Measurements from ENCODE around the gene UGT1A1. TPM values are rescaled to one million over a fixed set of nuclear protein-coding genes. Genes with fewer than 3 reads are reported as not detected.

The UGT1A1 gene
- total RNA-seq, 1 donor from 2014 or later = 0.32 TPM

DNA sequence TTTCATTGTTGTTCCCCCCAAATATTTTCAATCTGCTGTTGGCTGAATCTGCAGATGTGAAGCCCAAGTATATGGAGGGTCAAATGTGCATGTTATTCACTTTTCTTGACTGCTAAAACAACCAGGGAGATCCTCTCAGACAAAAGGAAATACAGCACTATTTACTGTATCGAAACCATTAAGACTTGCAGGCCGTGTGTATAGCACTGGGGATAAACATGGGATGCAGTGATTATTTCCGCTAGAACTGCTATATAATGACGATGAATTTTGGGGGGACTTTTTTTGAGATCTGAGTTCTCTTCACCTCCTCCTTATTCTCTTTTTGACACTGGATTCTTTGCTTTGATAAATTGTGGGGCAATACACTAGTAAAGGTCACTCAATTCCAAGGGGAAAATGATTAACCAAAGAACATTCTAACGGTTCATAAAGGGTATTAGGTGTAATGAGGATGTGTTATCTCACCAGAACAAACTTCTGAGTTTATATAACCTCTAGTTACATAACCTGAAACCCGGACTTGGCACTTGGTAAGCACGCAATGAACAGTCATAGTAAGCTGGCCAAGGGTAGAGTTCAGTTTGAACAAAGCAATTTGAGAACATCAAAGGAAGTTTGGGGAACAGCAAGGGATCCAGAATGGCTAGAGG is 3.5 kb upstream of the UGT1A1 start:
- DNase-seq (ENCODE audit: low spot score) = no peak

DNA sequence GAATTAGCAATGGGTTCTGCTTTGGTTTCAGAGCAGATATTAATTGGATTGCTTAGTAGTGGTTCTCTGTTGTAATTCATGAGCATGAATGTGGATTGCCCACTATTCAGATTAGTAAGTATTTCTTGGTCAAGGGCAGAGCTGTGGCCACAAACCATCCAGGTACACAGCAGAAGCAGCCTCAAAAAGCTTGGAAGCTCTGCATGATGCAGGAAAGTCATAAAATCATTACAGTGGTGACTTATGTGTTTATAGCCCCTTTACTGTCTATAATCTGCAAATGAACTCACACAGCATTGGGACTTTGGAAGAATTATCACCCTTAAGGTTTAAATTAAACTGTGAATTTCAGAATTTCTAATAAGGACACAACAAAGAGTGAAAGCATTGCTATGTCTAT is 1.9 kb upstream of the UGT1A1 start:
- DNase-seq (ENCODE audit: low spot score) = no peak

DNA sequence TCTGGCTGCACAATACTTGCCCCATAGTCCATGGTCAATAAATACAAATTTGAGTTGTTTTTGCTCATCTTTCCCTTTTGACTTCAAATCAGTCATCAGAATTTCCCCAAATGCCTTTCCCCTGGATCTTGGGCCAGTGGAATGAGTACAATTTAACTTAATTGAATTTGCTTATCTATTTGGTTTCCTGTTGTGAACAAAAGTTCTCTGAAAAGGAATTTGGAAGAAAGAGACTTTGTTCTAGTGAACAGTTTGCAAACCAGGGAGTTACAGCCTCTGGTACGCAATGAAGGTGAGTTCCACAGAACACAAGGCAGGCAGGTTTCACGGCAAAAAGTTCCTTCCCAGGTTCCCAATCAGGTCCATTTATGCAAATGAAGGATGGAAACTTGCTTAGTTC is 1.2 kb upstream of the UGT1A1 start:
- DNase-seq (ENCODE audit: low spot score) = no peak

DNA sequence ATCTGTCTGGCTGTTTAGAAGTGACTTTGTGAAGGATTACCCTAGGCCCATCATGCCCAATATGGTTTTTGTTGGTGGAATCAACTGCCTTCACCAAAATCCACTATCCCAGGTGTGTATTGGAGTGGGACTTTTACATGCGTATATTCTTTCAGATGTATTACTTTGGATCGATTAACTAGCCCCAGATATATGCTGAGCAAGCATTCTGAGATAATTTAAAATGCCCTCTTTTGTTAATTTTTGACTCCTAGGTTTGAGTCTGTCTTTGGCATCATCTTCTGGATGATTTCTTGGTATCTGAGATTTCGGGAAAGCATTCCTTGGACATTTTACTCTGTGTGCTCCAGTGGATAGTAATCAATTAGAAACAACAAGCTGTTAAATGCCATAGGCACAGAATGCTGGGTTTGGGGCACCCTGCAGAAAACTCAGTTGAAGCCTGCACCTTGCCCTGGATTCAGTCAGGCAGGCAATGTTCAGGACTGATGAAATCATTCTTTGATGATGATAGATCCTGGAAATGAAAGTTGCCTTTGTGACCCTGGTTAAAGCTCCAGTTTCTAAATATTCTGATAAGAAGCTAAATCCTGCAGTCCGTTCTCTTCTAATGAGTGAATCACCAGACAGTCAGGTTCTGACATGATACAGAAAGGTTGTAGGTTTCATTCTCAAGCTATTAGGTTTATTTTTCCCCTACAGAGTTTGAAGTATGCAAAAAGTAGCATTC is 1.1 kb downstream of the UGT1A1 start:
- DNase-seq (ENCODE audit: low spot score) = no peak

DNA sequence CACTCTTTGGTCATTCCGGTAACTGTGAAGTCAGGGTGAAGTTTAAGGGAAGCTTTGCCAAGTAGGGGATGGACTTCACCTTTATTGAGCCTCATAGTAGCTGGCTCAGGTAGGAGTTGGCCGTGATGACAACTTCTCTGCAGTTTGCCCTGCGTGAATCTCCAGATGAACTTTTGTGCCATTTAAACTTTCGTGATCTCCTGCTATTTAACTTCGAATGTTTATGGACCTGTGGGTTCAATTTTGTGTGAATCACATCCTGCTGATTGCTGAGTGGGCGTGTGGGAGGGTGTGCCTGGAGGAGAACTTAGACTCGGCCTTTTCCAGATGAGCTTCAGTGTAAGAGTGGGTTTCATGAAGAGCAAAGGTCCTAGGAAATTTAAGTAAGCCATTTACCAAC is 4.2 kb downstream of the UGT1A1 start:
- DNase-seq (ENCODE audit: low spot score) = no peak

DNA sequence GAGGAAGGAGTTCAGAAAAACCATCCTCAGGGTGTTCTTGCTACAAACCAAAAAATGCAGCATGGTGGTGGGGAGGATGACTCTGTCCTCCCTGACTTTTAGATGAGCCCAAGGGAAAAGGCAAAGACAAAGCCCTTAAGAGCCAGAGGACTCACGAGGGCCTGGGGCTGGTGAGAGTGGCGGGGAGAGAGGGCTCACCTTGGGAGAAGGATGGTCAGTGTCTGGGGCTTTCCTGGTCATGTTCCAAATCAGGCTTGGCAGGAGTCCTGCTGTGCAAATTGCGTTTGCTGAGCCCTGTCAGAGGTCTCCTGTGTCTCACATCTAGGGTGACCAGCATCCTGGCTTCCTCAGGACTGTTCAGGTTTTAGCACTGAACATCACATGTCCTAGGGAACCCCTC is 4.7 kb downstream of the UGT1A1 start:
- no peak for DNase-seq (ENCODE audit: low spot score)

DNA sequence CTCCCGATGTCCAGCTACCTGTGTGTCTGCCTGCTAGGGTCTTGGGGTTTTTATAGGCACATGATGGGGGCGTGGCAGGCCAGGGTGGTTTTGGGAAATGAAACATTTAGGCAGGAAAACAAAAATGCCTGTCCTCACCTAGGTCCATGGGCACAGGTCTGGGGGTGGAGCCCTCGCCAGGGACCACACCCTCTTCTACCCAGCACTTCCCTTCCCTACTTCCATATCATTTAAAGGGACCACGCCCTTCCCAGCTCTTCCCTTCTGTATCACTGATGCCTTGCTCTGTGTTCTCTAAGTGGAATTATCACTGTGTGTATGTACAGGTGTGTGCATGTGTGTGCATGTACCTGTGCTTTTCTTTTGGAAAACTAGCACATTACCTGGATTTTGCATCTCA is 6.3 kb downstream of the UGT1A1 start:
- no peak for DNase-seq (ENCODE audit: low spot score)

DNA sequence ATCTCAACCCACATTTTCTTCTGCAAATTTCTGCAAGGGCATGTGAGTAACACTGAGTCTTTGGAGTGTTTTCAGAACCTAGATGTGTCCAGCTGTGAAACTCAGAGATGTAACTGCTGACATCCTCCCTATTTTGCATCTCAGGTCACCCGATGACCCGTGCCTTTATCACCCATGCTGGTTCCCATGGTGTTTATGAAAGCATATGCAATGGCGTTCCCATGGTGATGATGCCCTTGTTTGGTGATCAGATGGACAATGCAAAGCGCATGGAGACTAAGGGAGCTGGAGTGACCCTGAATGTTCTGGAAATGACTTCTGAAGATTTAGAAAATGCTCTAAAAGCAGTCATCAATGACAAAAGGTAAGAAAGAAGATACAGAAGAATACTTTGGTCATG is 8.0 kb downstream of the UGT1A1 start:
- DNase-seq (ENCODE audit: low spot score) = no peak

DNA sequence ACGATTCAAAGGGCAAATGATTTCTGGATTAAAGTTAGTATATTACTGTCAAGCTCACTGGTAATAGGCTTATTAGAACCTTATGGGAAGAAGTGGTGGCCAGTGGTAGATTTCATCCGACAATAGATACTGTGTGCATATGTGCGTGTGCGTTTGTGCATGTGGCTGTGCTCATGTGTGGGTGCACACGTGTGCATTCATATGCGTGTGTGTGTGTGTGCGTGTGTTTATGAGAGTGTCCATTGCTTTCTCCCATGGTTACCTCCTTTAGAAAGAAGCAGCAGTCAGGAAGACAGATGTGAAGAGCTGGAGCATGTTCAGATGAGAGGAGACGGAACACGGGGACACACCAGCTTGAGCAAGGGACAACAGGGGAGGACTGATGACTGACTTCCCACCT is 9.2 kb downstream of the UGT1A1 start:
- no peak for DNase-seq (ENCODE audit: low spot score)

DNA sequence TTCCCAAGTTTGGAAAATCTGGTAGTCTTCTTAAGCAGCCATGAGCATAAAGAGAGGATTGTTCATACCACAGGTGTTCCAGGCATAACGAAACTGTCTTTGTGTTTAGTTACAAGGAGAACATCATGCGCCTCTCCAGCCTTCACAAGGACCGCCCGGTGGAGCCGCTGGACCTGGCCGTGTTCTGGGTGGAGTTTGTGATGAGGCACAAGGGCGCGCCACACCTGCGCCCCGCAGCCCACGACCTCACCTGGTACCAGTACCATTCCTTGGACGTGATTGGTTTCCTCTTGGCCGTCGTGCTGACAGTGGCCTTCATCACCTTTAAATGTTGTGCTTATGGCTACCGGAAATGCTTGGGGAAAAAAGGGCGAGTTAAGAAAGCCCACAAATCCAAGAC is 12.1 kb downstream of the UGT1A1 start:
- DNase-seq (ENCODE audit: low spot score) = no peak

DNA sequence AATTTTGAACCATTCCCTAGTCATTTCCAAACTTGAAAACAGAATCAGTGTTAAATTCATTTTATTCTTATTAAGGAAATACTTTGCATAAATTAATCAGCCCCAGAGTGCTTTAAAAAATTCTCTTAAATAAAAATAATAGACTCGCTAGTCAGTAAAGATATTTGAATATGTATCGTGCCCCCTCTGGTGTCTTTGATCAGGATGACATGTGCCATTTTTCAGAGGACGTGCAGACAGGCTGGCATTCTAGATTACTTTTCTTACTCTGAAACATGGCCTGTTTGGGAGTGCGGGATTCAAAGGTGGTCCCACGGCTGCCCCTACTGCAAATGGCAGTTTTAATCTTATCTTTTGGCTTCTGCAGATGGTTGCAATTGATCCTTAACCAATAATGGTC is 12.5 kb downstream of the UGT1A1 start:
- no peak for DNase-seq (ENCODE audit: low spot score)

DNA sequence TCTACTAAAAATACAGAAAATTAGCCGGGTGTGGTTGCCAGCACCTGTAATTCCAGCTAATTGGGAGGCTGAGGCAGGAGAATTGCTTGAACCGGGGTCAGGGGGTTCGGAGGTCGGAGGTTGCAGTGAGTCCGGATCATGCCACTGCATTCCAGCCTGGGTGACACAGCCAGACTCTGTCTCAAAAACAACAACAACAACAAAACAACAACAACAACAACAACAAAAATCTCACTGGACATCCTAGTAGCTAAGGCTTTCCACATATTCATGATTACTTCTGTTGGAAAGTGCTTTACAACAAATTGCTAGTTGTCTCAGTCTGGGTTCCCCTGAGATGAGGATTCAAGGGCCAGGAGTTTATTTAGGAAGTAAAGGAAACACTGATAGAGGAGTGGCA is 13.8 kb downstream of the UGT1A1 start:
- no peak for DNase-seq (ENCODE audit: low spot score)

DNA sequence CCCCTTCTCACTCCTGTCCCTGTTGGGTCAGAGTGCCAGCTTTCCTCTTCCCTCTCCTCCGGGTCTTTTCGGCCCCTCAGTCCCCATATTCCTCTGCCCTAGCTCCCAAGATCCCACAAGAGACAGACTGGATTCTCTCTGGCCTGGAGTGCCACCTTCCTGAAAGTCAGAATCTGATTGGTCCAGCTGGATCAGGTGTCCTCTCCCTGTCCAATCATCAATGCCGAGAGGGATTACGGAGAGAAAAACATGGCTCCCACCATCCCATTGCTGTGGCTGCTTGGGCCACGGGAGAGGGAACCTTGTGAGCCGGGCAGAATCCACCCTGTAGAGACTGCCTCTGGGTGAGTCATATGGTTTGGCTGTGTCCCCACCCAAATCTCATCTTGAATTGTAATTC is 15.3 kb downstream of the UGT1A1 start:
- DNase-seq (ENCODE audit: low spot score) = no peak

DNA sequence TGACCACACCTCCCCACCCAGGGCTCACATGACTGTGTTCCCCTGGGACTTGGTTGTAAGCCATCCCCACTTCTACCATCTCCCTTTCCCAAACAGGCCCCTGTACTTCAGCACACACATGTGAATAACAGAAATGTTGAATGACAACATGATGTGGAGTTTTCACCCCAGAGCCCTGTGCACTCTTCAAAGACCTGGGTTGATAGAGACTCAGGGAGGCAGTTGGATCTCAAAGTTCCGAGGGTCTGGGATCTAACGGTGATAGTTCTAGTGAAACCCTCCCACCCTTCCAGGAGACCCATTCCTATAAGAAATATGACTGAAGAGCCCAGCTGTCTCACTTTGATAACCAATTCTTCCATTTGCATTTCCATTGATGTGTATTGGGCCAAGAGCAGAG is 18.0 kb downstream of the UGT1A1 start, which contains the start of gene MROH2A:
Gene MROH2A (plus strand): TSS at position 301 of the 400 bp plus-strand sequence. CDS start 1,029 bp downstream, outside the sequence.
- DNase-seq (ENCODE audit: low spot score) = no peak

DNA sequence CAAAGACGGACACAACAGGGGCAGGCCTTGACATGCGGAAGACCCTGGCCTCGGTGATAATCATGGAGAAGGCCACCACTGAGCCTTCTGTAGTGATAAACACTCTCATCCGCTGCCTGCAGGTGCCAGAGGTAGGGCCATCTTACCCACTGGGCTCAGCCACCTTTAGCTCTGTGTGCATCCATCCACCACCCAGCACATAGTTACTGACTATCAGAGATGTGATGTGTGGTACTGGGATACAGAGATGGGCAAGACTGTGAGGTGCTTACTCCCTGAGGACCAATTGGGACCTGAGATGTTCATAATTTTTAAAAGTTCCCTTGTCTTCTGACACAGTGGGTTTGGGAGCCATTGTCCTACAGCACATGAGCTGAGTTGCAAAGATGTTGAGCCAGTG is 19.7 kb downstream of the UGT1A1 start:
- DNase-seq (ENCODE audit: low spot score) = no peak

DNA sequence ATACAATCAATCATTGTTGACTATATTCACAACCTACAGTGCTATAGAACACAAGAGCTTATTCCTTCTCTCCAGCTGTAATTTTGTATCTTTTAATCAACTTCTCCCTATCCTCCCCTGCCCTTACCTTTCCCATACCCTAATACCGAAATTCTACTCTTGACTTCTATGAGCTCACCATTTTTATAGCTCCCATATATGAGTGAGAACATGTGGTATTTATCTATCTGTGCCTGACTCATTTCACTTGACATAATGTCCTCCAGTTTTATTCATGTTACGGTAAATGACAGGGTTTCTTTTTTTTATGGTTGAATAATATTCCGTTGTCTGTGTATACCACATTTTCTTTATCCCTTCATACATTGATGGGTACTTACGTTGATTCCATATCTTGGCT is 20.7 kb downstream of the UGT1A1 start:
- no peak for DNase-seq (ENCODE audit: low spot score)

DNA sequence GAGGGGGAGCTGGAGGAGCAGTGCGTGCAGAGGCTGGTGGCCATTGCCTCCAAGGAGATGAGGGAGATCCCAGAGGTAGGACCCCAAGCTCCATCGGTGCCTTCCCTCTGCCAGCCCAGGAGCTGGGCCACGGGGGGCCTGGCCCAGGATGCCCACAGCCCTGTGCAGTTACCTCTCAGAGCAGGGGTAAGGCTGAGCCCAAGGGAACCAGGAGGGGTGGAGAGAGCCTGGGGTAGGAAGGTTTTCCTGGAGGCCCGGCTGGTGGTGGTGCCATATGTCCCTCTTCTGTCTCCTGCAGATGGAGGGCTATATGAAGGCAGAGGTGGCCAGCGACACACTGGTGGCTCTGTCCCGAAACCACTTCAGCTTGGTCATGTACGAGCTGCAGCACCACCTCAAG is 29.5 kb downstream of the UGT1A1 start:
- DNase-seq (ENCODE audit: low spot score) = peak; percentile 82

DNA sequence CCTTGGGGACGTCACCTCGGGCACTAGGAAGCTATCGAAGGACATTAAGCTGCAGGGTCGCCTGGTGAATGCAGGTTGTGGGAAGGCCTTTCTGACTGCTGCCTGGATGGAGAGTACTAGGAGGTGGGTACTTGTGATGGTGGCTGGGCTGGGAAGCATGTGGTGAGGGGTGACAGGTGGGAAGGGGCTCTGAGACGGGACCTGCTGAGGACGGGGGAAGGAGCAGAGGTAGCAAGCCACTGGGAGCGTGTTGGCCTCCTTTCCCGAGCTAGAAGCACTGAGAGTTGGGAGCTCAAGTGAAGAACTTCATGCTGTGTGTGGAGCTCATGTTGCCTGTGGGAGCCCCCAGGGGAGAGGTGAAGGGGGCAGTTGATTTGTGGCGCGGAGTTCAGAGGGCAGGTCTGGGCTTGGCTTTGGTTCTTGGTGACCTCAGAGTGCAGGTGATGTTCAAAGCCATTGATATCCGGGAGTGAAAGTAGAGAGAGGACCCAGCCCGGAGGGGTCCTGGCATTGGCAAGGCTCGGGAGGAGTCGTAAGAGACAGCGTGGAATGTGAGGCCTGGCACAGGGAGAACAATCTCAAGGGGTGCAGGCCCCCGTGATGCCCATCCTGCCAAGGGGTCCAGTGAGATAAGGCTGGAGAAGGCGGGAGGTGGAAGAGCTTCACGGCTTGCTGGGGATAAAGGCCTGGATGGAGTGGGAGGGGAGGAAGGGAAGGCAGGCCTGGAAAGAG is 31.2 kb downstream of the UGT1A1 start:
- DNase-seq (ENCODE audit: low spot score) = peak; percentile 62

DNA sequence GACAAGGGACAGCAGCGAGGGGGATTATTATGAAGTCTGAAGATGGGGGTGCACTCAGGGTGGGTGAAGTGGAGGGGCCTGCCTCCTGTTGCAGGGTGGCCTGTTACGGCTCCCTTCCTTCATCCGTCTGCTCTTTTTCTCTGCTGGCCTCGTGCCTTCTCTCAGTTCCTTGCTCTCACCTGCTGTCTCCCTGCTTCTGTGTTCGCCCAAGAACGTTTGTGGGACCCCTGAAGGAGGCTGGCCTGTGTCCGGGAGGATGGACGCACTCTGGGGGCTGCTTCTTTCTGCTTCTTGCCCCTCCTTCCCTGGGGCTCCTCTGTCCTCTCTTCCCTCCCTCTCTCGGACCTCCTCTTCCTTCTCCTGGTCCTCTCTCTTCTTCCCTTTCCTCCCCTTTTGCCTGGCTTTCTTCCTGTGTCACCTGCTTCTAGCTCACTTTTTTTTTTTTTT is 31.8 kb downstream of the UGT1A1 start:
- DNase-seq (ENCODE audit: low spot score) = peak; percentile 51

DNA sequence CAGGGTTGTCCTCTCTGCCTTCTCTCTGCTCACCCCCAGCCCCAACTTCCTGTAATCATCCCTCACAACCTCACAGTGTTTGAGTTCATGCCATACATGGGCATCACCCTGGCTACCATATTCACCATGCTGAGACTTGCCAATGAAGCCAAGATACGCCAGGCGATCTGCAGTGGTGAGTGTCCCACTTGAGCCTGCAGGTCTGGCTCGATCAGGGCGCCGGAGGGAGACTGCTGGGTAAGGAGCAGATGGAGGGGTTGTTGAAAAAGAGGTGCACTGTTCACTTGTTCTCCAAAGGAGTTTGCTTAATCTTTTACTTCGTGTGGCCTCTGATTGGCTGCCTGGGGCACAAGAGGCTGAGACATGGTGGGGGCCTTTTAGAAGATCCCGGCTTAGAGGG is 32.6 kb downstream of the UGT1A1 start:
- peak; percentile 39 for DNase-seq (ENCODE audit: low spot score)

DNA sequence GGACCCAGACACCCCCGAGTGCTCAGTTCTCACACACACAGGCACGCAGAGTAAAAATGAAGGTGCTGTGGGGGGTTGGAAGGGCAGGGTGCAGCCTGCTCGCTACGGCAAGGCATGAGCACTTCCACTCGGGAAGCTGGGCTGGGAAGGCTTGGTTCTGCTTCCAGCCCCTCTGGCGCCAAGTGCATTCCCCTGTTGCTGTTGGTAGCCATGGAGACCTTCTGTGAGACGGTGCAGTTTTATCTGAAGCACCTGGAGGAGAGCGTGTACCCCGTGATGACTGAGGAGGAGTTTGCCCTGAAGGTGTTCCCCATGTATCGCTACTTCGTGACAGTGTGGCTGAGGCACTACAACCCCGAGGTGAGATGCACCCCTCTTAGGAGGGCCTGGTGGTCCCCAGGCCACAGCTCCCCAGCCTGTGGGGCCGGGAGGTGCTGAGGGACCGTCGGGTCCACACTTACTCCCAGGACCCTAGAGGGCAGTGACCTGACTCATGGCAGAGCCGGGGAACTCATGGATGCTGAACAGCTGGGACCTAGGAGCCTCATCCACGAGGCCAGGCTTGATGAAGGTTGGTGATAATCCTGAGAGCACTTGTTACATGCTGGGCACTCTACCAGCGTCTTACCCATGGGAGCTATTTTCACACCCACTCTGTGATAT is 33.5 kb downstream of the UGT1A1 start:
- DNase-seq (ENCODE audit: low spot score) = peak; percentile 45
